Body of pancreas (tissue), 4 donors: ENCODE results near the gene CASZ1.

ENCODE experiments used
- CTCF ChIP-seq, 7 experiments: fragments of 450-650 bp in 4 of 7; fragments of 200-600 bp in 3 of 7; sonication (generic) in 3 of 7; IDR thresholded peaks; one replicate each; pipeline ENCODE4 v1.5.1; 2016 to 2019; ENCODE audit warnings: antibody characterized with exemption in 7 of 7
- POLR2A ChIP-seq, 3 donors: fragments of 450-650 bp; IDR thresholded peaks; one replicate each; pipeline ENCODE4 v1.6.1; 2016; ENCODE audit warnings: antibody characterized with exemption in 3 of 3, mild to moderate bottlenecking in 2 of 3

GRCh38 chr1:10634075-10634427 is 162.4 kb downstream of the CASZ1 start:
- TF ChIP-seq CTCF (IDR thresholded peaks at IDR 0.05): no peak
- no peak for TF ChIP-seq POLR2A (IDR thresholded peaks at IDR 0.05)
